ENCODE data around the gene SYMPK.

The SYMPK gene

DNA sequence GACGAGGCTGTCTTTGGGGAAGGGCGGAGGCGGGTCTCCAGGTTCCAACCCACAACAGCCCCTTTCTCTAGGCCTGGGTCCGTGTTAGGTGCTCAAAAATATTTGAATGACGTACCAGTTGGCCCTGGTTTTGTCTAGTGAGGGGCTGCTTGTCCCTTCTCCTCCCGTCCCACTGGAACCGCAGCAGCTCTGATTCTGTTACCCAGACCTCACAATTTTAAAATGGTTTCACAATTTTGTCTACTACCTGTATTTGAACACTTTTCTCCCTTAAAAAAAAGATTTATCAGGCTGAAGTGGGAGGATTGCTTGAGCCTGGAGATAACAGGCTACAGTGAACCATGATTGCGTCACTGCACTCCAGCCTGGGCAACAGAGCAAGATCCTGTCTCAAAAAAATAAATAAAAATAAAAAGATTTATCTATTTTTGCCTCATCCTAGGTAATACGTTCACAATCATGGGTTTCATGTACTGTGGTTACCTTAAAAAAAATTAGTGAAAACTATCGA lies 24.3 kb upstream of the SYMPK start:
- Mint-ChIP-seq H3K36me3 (ENCODE audit: low read depth) (peaks cover 5% of the 10 kb centered on the region), H3K27me3 (ENCODE audit: low read depth, poor library complexity) (no peaks in the 10 kb centered on the region), H3K4me3 (peak overlapping the region; percentile 94)

GRCh38 chr19:45886427-45887199 lies 23.7 kb upstream of the SYMPK start:
- peaks cover 26% of the 10 kb centered on the region for H3K4me1 Mint-ChIP-seq
- peak; percentile 90 for DNase-seq
- H3K27me3 Mint-ChIP-seq (ENCODE audit: low read depth, poor library complexity), result no peaks in the 10 kb centered on the region
- H3K27ac Mint-ChIP-seq, result peak overlapping the region; percentile 99
- peaks cover 5% of the 10 kb centered on the region for H3K36me3 Mint-ChIP-seq (ENCODE audit: low read depth)
- H3K4me3 Mint-ChIP-seq, result peak overlapping the region; percentile 94
- H3K9me3 Mint-ChIP-seq, result no peaks in the 10 kb centered on the region
- TF ChIP-seq CTCF (IDR thresholded peaks at IDR 0.05), result no peak

More for the DNA sequence above, 24.3 kb upstream of the SYMPK start:
- Mint-ChIP-seq H3K27ac (peak overlapping the region; percentile 99), H3K4me1 (peaks cover 20% of the 10 kb centered on the region), H3K9me3 (no peaks in the 10 kb centered on the region)
- no peak for TF ChIP-seq CTCF (IDR thresholded peaks at IDR 0.05)
- DNase-seq, result no peak

DNA sequence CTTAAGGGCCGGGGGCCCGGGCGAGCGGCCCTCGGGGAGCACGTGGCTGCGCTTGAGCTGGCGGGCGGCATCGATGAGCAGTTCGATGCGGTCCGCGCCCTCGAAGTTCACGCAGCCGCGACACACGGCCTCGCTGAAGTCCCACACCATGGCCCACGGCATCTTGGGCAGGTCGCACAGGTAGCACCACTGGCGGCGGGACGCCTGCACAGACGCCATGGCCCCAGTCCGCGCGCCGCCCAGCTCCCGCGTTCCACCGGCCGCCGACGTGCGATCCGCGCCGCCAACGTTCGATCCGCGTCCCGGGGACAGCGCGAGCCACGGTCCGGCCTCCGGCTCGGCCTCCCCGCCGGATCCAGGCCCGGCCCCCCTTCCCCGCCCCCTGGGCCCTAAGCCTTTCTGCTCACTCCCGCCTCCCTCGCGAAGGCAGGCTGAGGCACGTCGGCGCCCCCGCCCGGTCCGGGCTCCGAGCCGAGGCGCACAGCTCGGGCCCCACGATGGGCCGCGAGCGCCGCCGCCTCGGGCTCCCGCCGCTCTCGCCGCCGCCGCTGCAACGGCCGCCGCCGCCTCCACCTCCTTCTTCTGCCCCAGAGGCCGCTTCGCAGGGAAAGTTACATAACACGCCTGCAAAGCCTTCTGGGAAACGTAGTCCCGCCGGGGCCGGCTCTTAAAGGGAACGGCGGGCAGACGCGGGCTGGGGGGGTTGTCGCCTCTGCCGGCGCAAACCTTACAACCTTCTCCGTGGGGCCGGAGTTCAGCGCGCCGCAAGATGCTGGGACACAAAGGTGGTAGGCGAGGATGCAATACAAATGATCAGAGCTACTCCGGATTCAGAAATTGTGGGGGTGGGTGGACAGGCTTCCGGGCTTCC lies 22.8 kb upstream of the SYMPK start, which contains the start of gene IRF2BP1:
Gene IRF2BP1, minus strand, starts transcription at position 586 of the 871 bp plus-strand sequence. Its CDS starts 367 bp downstream, at position 219.
- peaks cover 5% of the 10 kb centered on the region for H3K36me3 Mint-ChIP-seq (ENCODE audit: low read depth)
- peak within 1 kb of the TSS; percentile 94 for H3K4me3 Mint-ChIP-seq
- no peak for TF ChIP-seq CTCF (IDR thresholded peaks at IDR 0.05)
- no peaks in the 10 kb centered on the region for H3K9me3 Mint-ChIP-seq
- peak within 1 kb of the TSS; percentile 99 for H3K27ac Mint-ChIP-seq
- DNase-seq, result peak; percentile 92
- H3K27me3 Mint-ChIP-seq (ENCODE audit: low read depth, poor library complexity), result no peaks in the 10 kb centered on the region
- H3K4me1 Mint-ChIP-seq, result peaks cover 34% of the 10 kb centered on the region

DNA sequence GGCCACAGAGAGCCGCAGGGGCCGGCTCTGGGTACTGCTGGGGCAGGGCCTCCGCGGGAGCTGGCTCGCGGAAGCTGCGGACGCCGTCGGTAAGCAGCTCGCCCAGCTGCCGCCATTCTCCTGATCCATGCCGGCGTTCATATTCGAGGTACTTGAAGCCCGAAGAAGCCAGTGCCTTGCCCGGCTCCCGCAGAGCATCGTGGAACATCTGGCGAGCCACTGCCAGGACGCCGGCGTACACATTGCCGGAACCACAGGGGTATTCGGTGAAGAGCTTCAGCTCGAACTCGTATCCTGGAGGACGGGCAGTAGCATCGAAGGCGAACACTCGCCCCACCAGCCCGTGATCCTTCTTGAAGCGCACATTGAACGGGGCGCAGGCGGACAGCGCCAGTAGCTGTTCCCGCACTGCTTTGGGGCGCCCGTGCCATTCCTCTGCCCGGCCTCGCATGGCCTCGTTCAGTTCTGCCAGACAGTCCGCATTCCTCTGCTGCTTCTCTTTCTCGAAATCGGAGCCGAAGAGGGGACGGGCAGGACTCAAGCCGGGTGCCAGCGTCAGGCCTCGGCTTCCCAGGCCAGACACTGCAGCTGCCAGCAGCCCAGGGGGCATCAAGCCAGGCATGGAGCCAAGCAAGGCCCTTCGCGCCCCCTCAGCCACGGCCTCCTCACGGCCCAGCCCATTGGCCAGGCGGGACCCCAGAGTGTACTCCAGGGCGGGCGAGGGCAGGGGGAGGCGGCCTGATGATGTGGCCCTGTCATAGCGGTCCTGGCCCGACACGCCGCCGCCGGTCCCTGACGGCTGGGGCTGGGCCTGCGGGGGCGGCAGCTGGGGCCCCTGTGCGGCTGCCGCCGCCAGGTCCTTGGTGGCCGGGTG lies 22.0 kb upstream of the SYMPK start:
- peak overlapping the region; percentile 71 for H3K4me3 Mint-ChIP-seq
- peaks cover 1% of the 10 kb centered on the region for H3K27me3 Mint-ChIP-seq (ENCODE audit: low read depth, poor library complexity)
- DNase-seq, result peak; percentile 39
- H3K27ac Mint-ChIP-seq, result no peak overlapping the region
- peaks cover 5% of the 10 kb centered on the region for H3K36me3 Mint-ChIP-seq (ENCODE audit: low read depth)
- peaks cover 35% of the 10 kb centered on the region for H3K4me1 Mint-ChIP-seq
- no peak for TF ChIP-seq CTCF (IDR thresholded peaks at IDR 0.05)
- no peaks in the 10 kb centered on the region for H3K9me3 Mint-ChIP-seq

DNA sequence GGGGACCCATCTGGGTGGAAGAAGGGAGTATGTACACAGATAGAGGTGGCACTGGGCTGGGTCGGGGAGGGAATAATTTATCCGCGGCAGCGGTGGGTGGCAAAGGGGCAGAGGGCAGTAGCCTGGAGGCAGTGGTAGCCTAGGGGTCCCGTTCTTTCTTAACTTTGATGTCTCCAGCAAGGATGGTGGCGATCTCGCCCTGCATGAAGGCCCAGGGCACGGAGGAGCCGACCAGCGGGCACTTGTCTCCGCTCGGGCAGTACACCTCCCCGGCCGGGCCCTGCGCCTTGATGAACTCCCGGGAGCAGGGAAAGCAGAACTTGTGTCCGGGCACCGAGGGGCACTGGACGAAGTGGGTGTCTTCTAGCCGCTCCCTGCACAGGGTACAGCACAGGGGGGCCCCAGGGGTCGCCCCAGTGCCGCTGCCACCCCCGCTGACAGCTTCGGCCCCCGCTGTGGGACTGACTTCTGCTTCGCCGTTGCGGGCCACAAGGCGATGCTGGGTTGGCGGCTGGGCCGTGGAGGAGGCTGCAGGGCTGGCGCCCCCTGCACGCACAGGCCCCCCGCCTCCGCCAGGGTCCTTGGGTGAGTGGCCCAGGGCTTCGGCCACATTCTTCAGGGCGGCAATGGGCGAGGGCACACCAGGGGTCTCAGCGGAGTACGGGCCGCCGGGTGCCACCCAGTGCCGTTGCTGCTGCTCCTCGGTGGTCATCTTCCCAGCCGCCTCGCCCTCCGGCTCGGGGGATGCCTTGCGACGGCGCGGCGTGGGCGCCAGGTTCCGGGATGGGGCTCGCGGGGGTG lies 21.1 kb upstream of the SYMPK start:
- no peak for DNase-seq
- H3K4me1 Mint-ChIP-seq, result peaks cover 35% of the 10 kb centered on the region
- H3K36me3 Mint-ChIP-seq (ENCODE audit: low read depth), result peaks cover 5% of the 10 kb centered on the region
- TF ChIP-seq CTCF (IDR thresholded peaks at IDR 0.05), result no peak
- H3K27me3 Mint-ChIP-seq (ENCODE audit: low read depth, poor library complexity), result peaks cover 4% of the 10 kb centered on the region
- no peak overlapping the region for H3K27ac Mint-ChIP-seq
- peak overlapping the region; percentile 77 for H3K4me3 Mint-ChIP-seq
- no peaks in the 10 kb centered on the region for H3K9me3 Mint-ChIP-seq
